ENCODE results near the gene HSPB7. TPM values are rescaled to one million over a fixed set of nuclear protein-coding genes. Genes with fewer than 3 reads are reported as not detected.
A peak's percentile ranks its signal among the peaks of the same experiment; 100 is the strongest.
"Not testable (repeated sequence)": the region's sequence is repeated elsewhere in the genome, so short reads cannot be mapped to it uniquely, and the experiment has no call there.

HSPB7 gene
- total RNA-seq, 6 experiments from 2014 or later, result 15.5 to 40.6 (median 33.0) TPM

DNA sequence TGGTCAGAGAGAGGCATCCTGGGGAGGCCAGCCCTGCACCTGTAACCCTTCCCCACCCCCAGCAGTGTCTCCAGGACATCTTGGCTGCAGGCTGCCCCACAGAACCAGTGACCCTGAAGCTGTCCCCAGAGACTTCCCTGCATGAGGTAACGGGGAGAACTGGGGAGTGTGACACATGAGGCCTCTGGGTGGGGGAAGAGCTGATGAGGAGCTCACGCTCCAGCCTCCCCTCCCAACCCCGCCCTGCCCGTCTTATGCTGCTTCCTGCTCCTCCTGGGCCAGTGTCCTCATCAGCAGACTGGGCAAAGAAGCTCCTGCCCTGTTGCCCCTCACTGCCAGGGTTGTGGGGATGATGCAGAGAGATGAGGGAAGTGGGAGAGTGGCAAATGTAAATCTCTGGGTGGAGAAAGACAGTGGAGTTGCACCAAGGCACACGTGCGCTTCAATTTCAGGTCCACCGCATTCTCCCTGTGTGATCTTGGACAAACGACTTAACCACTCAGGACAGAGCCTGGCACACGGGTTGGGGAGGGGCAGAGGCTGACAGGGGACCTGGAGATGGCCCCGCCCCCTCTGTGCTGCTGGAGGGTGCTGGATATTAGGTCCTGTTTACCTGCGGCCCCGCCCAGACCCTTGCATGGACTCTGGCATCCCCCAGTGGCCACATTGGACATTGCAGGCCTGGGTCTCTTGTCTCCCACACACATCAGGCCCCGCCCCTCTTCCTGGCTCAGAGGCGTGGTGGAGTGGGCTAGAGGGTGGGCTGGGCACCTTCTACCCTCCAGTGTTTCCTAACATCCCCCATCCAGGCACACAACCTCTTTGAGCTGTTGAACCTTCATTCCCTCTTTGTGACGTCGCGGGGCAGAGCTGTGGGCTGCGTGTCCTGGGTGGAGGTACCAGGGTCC lies 38.0 kb upstream of the HSPB7 start:
- no peak overlapping the region for H3K27ac Mint-ChIP-seq

GRCh38 chr1:16054598-16055540 lies 37.0 kb upstream of the HSPB7 start:
- TF ChIP-seq, protein P1, sequence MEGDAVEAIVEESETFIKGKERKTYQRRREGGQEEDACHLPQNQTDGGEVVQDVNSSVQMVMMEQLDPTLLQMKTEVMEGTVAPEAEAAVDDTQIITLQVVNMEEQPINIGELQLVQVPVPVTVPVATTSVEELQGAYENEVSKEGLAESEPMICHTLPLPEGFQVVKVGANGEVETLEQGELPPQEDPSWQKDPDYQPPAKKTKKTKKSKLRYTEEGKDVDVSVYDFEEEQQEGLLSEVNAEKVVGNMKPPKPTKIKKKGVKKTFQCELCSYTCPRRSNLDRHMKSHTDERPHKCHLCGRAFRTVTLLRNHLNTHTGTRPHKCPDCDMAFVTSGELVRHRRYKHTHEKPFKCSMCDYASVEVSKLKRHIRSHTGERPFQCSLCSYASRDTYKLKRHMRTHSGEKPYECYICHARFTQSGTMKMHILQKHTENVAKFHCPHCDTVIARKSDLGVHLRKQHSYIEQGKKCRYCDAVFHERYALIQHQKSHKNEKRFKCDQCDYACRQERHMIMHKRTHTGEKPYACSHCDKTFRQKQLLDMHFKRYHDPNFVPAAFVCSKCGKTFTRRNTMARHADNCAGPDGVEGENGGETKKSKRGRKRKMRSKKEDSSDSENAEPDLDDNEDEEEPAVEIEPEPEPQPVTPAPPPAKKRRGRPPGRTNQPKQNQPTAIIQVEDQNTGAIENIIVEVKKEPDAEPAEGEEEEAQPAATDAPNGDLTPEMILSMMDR (IDR thresholded peaks at IDR 0.05), result no peak
- H3K9me3 Mint-ChIP-seq, result no peaks in the 10 kb centered on the region
- no peak for DNase-seq
- no peak overlapping the region for H3K4me3 Mint-ChIP-seq
- H3K27me3 Mint-ChIP-seq (ENCODE audit: insufficient read depth), result peaks cover 10% of the 10 kb centered on the region
- no peaks in the 10 kb centered on the region for H3K36me3 Mint-ChIP-seq (ENCODE audit: low read depth)
- no peak overlapping the region for H3K27ac Mint-ChIP-seq
- peaks cover 5% of the 10 kb centered on the region; the same call in 1 of the 2 replicates for H3K4me1 Mint-ChIP-seq (ENCODE audit: low read depth)

More for the DNA sequence above, 38.0 kb upstream of the HSPB7 start:
- Mint-ChIP-seq H3K36me3 (ENCODE audit: low read depth) (no peaks in the 10 kb centered on the region), H3K27me3 (ENCODE audit: insufficient read depth) (peaks cover 14% of the 10 kb centered on the region), H3K4me3 (no peak overlapping the region), H3K9me3 (no peaks in the 10 kb centered on the region), H3K4me1 (ENCODE audit: low read depth) (peaks cover 5% of the 10 kb centered on the region; the same call in 1 of the 2 replicates)
- peak; percentile 62 for DNase-seq
- TF ChIP-seq, protein P1 (IDR thresholded peaks at IDR 0.05), result peak; percentile 93

GRCh38 chr1:16053781-16054502 lies 36.1 kb upstream of the HSPB7 start:
- DNase-seq, result no peak
- H3K36me3 Mint-ChIP-seq (ENCODE audit: low read depth), result no peaks in the 10 kb centered on the region

DNA sequence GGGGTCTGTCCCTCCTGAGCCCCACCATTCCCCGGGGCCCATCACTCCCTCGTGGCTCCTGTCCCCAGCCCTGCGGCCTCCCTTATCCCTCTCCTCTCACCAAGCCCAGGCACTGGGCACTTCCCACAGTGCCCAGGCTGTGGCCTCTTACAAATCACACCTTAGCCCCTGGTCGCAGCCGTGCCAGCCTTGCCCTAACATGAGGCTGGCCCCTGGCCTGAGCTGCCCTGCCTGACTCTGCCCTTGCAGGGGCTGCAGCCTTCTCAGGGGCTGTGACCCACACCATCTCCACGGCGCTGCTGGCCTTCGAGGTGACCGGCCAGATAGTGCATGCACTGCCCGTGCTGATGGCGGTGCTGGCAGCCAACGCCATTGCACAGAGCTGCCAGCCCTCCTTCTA lies 34.1 kb upstream of the HSPB7 start:
- not testable (repeated sequence) for DNase-seq; H3K4me1 Mint-ChIP-seq (ENCODE audit: low read depth); H3K4me3 Mint-ChIP-seq; H3K36me3 Mint-ChIP-seq (ENCODE audit: low read depth); H3K9me3 Mint-ChIP-seq; H3K27ac Mint-ChIP-seq
- peaks cover 12% of the 10 kb centered on the region for H3K27me3 Mint-ChIP-seq (ENCODE audit: insufficient read depth)

More at GRCh38 chr1:16053781-16054502, 36.1 kb upstream of the HSPB7 start:
- no peak overlapping the region for H3K27ac Mint-ChIP-seq
- TF ChIP-seq, protein P1 (IDR thresholded peaks at IDR 0.05), result no peak
- no peak overlapping the region for H3K4me3 Mint-ChIP-seq
- no peaks in the 10 kb centered on the region for H3K9me3 Mint-ChIP-seq
- H3K4me1 Mint-ChIP-seq (ENCODE audit: low read depth), result peaks cover 5% of the 10 kb centered on the region; the same call in 1 of the 2 replicates
- H3K27me3 Mint-ChIP-seq (ENCODE audit: insufficient read depth), result peaks cover 10% of the 10 kb centered on the region

GRCh38 chr1:16051039-16051438 lies 33.2 kb upstream of the HSPB7 start:
- H3K9me3 Mint-ChIP-seq, result no peaks in the 10 kb centered on the region
- H3K27ac Mint-ChIP-seq, result no peak overlapping the region
- no peaks in the 10 kb centered on the region for H3K36me3 Mint-ChIP-seq (ENCODE audit: low read depth)
- peaks cover 12% of the 10 kb centered on the region for H3K27me3 Mint-ChIP-seq (ENCODE audit: insufficient read depth)
- H3K4me3 Mint-ChIP-seq, result no peak overlapping the region
- peaks cover 3% of the 10 kb centered on the region; the same call in 1 of the 2 replicates for H3K4me1 Mint-ChIP-seq (ENCODE audit: low read depth)
- TF ChIP-seq, protein P1 (IDR thresholded peaks at IDR 0.05), result no peak
- DNase-seq, result no peak

All from HFFc6 (cell line).